HG02938 (cell line): ENCODE measurements around the gene HORMAD2.

Experiments used
- ATAC-seq: cut with Tn5 transposase; IDR thresholded peaks from one replicate; pipeline ENCODE4 v1.9.1; 2021; ENCODE audit warnings: mild to moderate bottlenecking, moderate library complexity; ENCODE audit not compliant: unreplicated experiment

Gene HORMAD2

DNA sequence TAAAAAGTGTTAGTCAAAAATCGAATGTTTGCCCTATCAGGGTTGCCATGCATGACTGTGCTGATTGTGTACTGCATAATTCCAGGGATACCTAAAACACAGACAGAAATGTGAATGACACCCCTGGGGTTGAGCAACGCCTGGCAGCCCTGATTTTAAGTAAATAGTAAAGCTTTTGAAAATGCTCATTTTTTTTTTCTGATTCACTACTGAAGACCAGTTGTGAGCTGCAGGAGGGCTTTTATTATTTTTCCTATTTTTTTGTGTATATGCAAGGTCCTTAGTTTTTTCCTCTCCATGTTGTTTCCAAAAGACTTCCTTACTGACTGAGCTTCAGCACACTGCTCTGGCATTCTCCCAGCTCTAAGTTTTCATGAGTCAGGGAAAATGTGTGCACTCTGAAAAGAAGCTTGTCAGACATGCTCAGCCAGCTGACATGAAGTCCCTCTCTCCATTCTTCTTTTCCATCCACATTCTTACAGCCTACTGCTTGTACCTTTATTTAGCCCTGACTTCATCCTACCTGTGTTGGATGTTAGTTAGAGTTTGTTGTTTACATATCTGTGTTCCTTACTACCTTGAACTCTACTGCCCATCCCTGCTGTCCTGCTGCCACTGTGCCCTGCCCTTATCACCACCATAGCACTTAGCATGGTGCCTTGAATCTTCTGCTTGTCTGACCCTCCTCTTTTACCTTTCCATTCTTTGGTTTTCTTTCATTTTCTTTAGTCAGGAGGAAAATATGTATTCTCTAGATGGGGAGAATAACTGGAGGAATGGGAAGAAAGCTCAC lies 79.5 kb downstream of the HORMAD2 start:
- ATAC-seq: no peak

- no peak for ATAC-seq
Observed at GRCh38 chr22:30161051-30161469, 80.8 kb downstream of the HORMAD2 start.

DNA sequence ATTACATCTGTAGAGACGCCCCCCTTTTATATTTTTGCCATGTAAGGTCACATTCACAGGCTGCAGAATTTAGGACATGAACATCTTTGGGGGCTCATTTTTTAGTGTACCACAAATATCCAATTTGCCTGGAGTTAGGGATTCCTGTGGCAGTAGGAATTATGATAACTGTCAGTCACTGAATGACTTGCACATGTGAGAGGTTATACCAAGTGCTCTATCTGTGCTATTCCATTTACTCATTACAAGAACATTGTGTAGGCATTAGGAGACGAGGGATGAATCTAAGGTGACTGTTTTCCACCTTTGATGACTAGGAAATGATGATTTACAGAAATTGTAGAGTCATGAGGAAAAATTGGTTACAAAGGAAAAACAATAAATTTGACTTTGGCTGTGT lies 87.0 kb downstream of the HORMAD2 start:
- no peak for ATAC-seq

GRCh38 chr22:30167734-30168133 lies 87.5 kb downstream of the HORMAD2 start:
- ATAC-seq: no peak

GRCh38 chr22:30169002-30169401 lies 88.7 kb downstream of the HORMAD2 start:
- no peak for ATAC-seq

- ATAC-seq: no peak
Observed at GRCh38 chr22:30170129-30170528, 89.9 kb downstream of the HORMAD2 start.

- ATAC-seq: no peak
Observed at GRCh38 chr22:30171008-30171407, 90.7 kb downstream of the HORMAD2 start.

- no peak for ATAC-seq
Observed at GRCh38 chr22:30175690-30176288, 95.5 kb downstream of the HORMAD2 start.

GRCh38 chr22:30176431-30176830 lies 96.2 kb downstream of the HORMAD2 start:
- no peak for ATAC-seq

- no peak for ATAC-seq
Observed at GRCh38 chr22:30178181-30179126, 98.2 kb downstream of the HORMAD2 start.

DNA sequence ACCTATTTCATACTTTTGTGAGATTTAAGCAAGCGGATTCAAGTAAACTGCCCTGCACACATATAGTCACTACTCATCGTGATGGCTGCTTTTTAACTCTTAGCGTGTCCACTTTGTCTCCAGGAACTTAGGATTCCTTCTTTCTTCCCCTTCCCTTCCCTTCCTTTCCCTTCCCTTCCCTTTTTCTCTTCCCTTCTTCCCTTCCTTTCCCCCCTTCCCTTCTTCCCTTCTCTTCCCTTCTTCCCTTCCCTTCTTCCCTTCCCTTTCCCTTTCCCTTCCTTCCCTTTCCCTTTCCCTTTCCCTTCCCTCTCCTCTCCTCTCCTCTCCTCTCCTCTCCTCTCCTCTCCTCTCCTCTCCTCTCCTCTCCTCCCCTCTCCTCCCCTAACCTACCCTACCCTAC lies 100.4 kb downstream of the HORMAD2 start:
- ATAC-seq: no peak

- ATAC-seq: no peak
Observed at GRCh38 chr22:30181459-30182349, 101.4 kb downstream of the HORMAD2 start.

GRCh38 chr22:30182350-30182745 lies 102.1 kb downstream of the HORMAD2 start:
- ATAC-seq: no peak

DNA sequence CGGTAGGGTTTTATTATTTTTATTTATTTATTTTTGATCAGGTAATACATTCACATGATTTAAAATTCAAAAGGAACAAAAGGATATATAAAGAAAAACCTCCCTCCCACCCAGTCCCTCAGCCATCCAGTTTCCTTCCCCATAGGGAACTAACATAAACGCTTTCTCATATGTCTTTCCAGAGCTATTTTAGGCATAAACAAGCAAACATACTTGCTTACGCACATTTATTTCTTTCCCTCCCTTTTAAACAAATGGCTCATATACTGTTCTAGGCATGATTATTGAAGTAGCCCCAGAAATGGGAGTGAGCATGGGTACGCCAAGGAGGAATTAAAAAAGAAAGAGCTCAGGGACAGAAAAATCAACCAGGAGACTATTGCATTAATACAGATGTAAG lies 102.6 kb downstream of the HORMAD2 start:
- no peak for ATAC-seq

DNA sequence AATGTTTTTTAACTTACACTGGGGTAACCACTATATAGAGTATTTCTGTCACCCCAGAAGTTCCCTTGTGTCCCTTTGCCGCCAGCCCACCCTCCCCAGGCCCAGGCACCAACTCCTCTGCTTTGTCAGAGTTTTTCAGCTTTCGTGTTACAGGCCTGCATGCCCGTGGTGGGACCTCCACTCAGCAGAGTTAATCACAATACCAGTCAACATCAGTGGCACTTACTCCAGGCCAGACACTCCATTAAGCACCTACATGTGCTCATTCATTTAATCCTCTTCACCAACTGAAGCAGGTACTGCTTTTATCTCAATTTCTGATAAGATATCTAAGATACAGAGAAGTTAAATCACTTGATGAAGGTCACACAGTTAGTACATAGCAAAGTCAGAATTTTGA lies 103.0 kb downstream of the HORMAD2 start:
- no peak for ATAC-seq

DNA sequence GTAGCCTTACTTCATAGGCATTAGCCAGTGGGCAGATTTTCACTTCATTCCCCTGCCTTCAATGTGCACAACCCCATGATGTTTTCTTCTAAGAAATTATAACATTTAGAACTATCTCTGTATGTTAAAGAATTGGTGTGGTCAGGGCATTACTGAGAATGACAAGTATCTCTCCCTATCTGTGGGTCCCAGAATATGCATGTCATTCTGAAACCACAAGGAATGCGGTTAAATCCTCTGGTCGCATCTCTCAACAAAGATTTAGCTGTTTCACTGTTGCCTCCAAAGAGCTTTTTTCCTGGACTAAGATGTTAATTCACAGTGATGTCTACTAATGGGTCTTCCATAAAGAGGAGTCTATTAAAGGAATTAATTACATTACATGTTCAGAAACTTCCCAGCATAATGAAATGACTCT lies 103.6 kb downstream of the HORMAD2 start:
- no peak for ATAC-seq

DNA sequence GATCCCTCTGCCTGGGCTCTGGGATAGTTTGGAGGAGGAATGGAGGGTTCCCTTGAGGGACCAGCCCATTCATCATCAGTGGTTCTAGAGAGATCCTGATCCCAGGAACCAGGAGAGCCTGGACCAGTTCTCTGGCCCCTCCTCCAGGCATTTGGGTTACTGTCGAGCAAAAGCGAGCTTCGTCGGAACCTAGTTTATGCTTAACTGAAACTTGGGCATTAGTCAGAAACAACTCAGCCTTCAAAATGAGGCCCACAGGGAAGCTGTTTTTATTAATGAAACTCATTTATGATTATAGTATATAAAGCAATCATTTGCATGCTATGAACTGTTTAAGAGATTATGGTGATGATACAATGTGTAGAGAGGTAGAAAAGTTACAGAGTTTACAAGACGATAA lies 104.9 kb downstream of the HORMAD2 start:
- no peak for ATAC-seq

- ATAC-seq: no peak
Observed at GRCh38 chr22:30185549-30185948, 105.3 kb downstream of the HORMAD2 start.

- no peak for ATAC-seq
Observed at GRCh38 chr22:30186041-30186440, 105.8 kb downstream of the HORMAD2 start.

GRCh38 chr22:30186510-30186909 lies 106.2 kb downstream of the HORMAD2 start:
- no peak for ATAC-seq
